ENCODE measurements around the gene GPC1. TPM values are rescaled to one million over a fixed set of nuclear protein-coding genes. Genes with fewer than 3 reads are reported as not detected.
A peak's percentile ranks its signal among the peaks of the same experiment; 100 is the strongest.

The GPC1 gene
- polyA plus RNA-seq, 1 donor from 2014 or later = 0.26 TPM

DNA sequence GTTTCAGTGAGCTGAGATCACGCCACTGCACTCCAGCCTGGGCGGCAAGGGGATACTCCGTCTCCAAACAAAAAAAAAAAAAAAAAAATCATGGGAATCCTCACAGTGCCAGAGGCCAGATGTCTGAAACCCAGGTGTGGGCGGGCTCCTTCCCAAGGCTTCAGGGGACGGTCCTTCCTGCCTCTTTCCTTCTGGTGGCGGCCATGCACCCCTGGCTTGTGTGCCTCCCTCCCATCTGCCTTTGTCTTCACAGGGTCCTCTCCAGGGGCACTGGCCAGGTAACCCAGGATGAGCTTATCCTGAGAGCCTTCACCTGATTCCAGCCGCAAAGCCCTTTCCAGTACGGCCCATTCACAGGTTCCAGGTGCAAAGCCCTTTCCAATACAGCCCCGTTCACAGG is 40.9 kb upstream of the GPC1 start:
- no peak overlapping the region for H3K27ac Mint-ChIP-seq
- H3K4me3 Mint-ChIP-seq = no peak overlapping the region
- no peaks in the 10 kb centered on the region for H3K9me3 Mint-ChIP-seq
- H3K4me1 Mint-ChIP-seq = no peaks in the 10 kb centered on the region
- no peaks in the 10 kb centered on the region for H3K36me3 Mint-ChIP-seq
- H3K27me3 Mint-ChIP-seq = peaks cover 1% of the 10 kb centered on the region

DNA sequence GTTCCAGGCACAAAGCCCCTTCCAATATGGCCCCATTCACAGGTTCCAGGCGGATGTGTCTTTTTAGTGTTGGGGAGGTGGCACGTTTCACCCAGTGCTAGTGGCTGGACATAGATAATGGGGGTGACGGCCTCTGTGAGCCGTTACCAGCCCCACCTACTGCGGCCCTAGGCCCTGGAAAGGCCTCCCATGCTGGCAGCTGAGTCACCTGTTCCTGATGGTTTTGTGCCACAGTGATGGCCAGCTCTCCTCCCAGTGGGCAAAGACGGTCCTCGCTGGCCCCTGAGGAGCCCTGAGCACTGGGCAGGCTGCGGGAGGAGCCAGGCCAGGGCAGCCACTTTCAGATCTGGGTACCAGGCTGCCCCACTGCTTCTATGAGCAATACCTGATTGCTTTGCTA is 40.0 kb upstream of the GPC1 start:
- Mint-ChIP-seq H3K4me1 (no peaks in the 10 kb centered on the region), H3K27ac (no peak overlapping the region), H3K36me3 (no peaks in the 10 kb centered on the region), H3K4me3 (no peak overlapping the region), H3K9me3 (no peaks in the 10 kb centered on the region), H3K27me3 (peaks cover 4% of the 10 kb centered on the region)

DNA sequence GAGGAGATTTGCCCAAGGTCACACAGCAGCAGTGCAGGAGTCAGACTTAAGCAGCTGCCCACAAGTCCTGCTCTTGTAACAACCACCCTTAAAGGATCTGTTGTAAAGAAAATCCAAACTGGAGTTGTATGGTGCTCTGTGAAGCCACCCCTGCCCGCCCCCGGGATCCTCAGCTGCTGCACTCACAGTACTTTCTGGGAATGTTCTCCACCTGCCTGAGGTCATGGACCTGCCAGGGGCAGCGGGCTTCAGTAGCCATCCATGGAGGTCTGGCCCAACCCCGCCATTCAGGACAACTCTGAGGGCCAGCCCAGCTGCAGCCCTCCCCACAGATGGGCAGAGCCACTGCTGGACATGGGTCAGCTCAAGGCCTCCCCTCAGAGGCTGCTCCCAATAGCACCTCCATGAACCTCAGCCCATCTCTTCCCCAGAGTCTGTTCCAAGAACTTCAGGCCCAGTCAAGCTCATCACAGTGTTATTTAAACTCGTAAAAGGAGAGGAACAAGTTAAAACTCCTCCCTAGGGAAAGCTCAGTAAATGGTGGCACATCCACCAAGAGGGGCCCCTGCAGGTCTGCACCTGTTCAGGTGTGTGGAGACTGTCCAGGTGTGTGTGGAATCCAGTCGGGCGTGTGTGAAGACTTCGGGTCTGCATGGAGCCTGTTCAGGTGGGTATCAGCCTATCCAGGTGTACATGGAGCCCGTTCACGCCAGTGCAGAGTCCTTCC is 39.4 kb upstream of the GPC1 start:
- Mint-ChIP-seq H3K27ac (no peak overlapping the region), H3K36me3 (no peaks in the 10 kb centered on the region), H3K4me3 (no peak overlapping the region), H3K4me1 (no peaks in the 10 kb centered on the region), H3K27me3 (peaks cover 4% of the 10 kb centered on the region), H3K9me3 (no peaks in the 10 kb centered on the region)

DNA sequence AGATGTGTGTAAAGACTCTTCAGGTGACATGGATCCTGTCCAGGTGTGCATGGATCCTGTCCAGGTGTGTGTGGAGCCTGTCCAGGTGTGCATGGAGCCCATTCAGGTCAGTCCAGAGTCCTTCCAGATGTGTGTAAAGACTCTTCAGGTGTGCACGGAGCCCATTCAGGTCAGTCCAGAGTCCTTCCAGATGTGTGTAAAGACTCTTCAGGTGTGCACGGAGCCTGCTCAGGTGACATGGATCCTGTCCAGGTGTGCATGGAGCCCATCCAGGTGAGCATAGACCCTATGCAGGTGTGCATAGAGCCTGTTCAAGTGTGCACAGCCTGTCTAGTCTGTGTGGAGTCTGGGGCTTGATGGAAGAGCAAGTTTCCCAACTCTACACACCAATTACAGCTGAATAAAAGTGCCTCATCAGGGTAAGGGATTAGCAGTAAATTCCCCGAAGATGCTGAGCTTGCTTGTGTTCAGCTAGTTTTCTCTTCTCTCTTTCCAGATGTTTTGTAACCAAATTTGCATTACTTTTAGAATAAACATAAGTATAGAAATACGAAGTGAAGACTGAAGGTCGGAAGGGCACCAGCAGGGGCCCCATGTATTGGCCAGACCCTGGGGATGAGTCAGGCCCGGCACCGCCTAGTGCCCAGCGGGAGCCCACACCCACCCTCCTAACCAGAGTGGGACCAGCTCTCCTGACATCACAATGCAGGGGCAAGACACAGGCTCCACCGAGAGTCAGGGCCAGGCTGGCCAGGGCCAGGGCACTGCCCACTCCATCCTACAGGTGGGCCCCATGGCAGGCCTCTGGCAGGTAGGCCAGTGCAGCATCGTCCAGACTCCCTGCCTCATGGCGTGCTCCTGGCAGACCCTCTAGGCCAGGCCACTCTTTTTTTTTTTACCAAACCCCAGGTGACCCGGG is 38.6 kb upstream of the GPC1 start:
- Mint-ChIP-seq H3K4me1 (no peaks in the 10 kb centered on the region), H3K27me3 (peaks cover 4% of the 10 kb centered on the region), H3K9me3 (no peaks in the 10 kb centered on the region), H3K4me3 (no peak overlapping the region), H3K36me3 (no peaks in the 10 kb centered on the region), H3K27ac (no peak overlapping the region)

DNA sequence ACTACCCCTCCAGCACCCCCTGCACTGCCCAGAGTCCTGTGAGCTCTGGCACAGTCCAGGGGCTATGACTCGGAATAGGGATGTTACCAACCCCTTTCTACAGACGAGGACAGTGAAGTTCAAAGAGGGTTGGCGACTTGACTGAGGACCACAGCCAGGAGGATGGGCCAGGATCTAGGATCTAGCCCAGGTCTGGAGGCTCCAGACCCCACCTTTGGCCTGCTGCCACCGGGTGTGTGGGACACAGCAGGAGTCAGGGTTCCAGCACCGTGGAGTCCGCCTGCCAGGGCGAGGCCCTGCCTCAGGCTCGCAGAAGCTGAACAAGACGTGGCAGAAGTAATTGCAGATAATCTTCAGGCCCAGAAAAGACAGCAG is 37.9 kb upstream of the GPC1 start:
- no peaks in the 10 kb centered on the region for H3K4me1 Mint-ChIP-seq
- H3K4me3 Mint-ChIP-seq = no peak overlapping the region
- H3K27me3 Mint-ChIP-seq = peaks cover 7% of the 10 kb centered on the region
- H3K27ac Mint-ChIP-seq = no peak overlapping the region
- H3K9me3 Mint-ChIP-seq = no peaks in the 10 kb centered on the region
- H3K36me3 Mint-ChIP-seq = no peaks in the 10 kb centered on the region

DNA sequence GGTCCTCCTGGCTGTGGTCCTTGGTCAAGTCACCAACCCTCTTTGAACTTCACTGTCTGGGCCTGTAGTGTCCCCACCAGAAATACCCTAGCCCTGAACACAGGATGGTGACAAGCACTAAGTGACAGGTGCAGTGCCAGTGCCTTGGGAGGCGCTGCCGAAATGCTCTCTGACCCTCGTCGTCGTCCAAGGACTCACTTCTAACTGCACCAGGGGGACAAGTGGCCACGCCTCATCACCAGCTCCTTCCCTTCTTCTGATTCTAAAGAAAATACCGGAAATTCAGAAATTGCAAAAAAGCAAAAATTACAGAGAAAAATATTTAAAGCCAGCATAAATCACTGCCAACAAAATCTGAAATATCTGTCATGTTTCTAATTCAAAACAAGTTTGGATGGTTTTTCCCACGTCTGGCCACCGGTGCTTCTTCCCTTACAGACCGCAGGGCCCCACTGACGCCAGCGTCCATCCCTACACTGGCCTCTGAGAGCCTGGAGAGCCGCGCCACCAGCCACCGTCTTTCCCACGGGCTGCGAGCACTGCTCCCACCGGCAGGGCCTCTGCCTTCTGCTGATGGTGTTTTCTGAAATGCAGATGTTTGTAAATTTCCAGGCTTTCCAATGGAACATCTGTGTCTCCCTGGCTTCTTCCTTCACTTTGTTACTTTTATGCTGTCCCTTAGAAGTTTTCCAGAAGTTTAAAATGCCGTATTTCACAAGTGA is 37.4 kb upstream of the GPC1 start:
- no peaks in the 10 kb centered on the region for H3K4me1 Mint-ChIP-seq
- peaks cover 7% of the 10 kb centered on the region for H3K27me3 Mint-ChIP-seq
- no peaks in the 10 kb centered on the region for H3K36me3 Mint-ChIP-seq
- no peak overlapping the region for H3K27ac Mint-ChIP-seq
- H3K9me3 Mint-ChIP-seq = no peaks in the 10 kb centered on the region
- H3K4me3 Mint-ChIP-seq = no peak overlapping the region

DNA sequence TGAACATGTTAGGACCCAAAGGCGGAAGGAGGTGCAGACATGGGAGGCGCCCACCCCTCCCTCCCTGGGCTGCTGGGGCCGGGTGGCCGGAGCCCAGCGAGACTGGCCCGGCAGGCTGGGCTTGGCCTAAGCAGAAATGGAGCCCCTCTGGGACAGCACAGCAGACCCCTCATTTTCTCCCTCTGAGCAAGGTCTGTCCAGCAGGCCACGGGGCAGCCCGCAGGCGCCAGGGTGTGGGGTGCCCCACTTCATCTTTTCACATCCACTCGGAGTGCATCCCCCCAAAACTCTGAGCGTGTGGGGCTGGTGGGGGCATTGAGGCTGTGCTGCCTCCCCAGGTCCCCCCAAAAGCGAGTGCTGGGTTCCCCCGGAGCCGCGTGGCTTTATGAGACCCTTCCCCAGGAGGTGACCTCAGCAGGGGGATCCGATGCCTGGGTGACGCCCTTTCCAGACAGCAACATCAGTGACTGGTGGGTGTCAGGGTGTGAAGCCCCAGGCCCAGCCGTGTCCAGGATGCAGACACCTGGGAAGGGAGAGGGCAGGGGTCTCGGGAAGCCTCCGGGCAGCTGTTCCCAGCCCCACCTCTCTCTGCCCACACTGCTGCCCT is 36.7 kb upstream of the GPC1 start:
- Mint-ChIP-seq H3K9me3 (no peaks in the 10 kb centered on the region), H3K27me3 (peaks cover 8% of the 10 kb centered on the region), H3K27ac (no peak overlapping the region), H3K4me1 (peaks cover 0 to 1% (median 0%) of the 10 kb centered on the region in 3 donors), H3K36me3 (no peaks in the 10 kb centered on the region), H3K4me3 (no peak overlapping the region)

DNA sequence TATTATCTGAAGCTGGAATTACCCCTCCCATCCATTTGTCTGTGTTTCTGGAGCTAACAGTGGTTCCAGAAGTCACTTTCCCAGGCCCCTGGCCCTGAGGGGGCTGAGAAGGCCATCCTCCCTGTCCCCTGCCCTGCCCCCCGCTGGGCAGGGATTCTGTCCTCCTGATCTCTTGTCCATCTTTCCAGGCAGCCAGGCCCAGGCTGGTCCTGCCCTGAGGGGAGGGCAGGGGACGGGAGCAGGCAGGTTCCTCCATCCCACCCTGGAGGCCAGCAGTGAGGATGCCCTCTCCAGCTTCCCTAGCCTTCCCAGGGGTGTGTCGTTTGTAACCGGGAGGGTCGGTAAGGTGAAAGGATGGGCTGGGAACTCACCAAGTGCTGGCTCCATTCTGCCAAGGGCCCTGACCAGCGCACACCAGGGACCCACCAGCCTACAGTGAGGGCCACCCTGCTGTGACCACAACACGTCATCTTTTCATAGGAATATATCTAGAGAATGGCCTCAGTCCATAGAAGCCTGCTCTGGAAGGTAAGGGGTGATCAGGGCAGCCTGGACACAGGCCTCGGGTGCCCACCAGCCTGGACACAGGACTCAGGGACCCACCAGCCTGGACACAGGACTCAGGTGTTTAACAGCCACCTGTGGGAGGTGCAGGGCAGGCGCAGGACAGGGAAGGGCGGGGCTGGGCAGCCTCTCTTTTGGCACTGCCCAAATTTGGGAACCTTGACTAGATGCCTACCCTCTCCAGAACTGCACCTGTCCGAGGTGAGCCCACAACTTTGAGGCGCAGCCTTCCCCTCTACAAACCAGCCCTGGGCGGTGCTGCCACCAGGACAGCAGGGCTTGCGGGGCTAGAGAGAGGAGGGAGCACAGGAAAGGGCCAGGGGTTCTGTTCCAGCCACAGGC is 35.8 kb upstream of the GPC1 start:
- Mint-ChIP-seq H3K27me3 (peaks cover 7% of the 10 kb centered on the region), H3K4me1 (peaks cover 0 to 1% (median 0%) of the 10 kb centered on the region in 3 donors), H3K27ac (no peak overlapping the region), H3K36me3 (no peaks in the 10 kb centered on the region), H3K9me3 (no peaks in the 10 kb centered on the region), H3K4me3 (no peak overlapping the region)

DNA sequence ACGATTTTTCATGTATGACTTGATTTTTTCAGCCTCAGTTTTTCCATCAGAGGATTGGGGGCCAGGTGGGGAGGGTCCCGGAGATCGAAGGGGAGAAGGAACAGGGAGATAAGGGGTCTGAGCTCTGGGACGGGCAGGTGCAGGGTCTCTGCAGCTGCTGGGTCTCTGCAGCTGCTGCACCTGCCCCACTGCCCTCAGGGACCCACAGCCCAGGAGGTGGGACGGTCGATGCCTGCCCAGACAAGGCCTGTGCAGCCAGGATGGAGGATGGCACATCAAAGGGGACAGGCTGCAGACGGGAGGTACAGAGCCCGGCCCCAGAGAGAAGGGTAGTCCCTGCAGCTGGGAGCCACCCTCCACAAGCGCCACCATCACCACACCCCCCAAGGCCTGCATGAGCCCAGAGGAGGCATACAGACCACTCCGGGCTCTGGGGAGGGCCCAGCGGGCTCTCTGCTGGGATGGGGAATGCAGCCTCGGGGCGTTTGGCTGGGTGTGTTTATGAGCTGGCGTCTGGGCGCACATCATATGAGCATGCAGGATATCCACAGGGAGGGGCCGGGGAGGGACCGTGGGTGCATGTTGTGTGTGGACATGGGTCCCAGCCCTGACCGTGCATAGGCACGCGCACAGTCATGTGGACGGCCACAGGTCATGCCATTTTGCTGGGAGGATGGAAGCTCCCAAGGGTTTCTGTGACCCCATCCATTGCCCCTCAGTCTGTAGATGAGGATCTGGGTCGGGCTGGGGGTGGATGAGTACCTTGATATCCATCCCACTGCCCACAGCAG is 34.9 kb upstream of the GPC1 start:
- no peaks in the 10 kb centered on the region for H3K9me3 Mint-ChIP-seq
- H3K27ac Mint-ChIP-seq = no peak overlapping the region
- no peaks in the 10 kb centered on the region for H3K36me3 Mint-ChIP-seq
- H3K4me3 Mint-ChIP-seq = no peak overlapping the region
- H3K4me1 Mint-ChIP-seq = peaks cover 0 to 1% (median 0%) of the 10 kb centered on the region in 3 donors
- H3K27me3 Mint-ChIP-seq = peaks cover 10% of the 10 kb centered on the region

DNA sequence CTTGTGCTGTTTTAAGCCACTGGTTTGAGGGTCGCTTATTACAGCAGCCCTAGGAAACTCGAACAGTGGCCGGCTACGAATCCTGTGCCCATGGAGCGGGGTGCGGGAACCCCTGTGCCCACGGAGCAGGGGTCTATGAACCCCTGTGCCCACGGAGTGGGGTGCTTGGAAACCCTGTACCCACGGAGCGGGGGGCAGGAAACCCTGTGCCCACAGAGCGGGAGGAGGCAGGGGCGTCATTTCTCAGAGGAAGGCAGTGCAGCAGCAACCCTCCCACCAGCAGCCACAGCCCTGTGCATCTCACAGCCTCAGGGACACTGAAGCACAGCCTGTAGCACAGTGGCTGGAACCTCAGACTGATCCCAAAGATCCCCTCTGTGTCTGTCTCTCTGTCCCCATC is 34.2 kb upstream of the GPC1 start:
- no peaks in the 10 kb centered on the region for H3K9me3 Mint-ChIP-seq
- no peak overlapping the region for H3K4me3 Mint-ChIP-seq
- no peak overlapping the region for H3K27ac Mint-ChIP-seq

DNA sequence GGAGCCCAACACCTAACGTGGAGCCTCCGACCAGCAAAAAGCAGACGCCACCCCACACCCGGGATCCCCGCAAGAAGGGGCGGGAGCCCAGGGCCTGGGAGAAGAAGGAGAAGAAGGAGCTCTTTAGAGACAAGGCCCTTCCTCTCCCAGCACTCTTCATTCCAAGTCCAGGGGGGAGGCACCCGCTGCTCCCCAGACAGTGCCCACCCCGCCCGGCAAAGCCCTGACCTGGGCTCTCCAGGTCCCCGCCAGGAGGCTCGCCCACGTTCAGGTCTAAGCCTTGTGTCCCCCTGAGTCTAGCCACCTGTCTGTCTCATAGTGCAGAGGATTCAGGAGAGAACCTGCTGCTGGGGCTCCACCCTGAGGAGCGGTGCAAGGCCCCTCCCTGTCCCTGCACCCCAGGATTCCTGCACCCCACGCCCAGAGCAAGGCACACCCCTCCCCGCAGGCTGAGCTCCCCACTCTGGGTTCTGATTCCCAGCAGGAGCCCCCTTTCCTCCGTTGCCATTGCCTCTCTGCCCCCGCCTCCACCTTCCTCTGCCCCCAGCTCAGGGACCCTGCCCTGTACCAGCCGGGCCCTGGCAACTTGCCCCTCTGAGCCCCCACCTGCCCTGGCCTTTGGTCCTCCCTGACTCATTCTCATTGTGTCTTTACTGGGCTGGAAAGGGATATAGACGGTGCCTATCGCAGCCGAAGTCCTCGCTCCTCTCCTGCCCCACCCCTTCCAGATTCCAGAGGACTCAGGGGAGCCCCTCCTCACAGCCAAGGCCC is 33.5 kb upstream of the GPC1 start:
- Mint-ChIP-seq H3K36me3 (no peaks in the 10 kb centered on the region), H3K4me3 (no peak overlapping the region)

More for the DNA sequence above, 34.2 kb upstream of the GPC1 start:
- no peaks in the 10 kb centered on the region for H3K36me3 Mint-ChIP-seq
- H3K27me3 Mint-ChIP-seq = peaks cover 10% of the 10 kb centered on the region
- H3K4me1 Mint-ChIP-seq = peaks cover 0 to 1% (median 0%) of the 10 kb centered on the region in 3 donors

DNA sequence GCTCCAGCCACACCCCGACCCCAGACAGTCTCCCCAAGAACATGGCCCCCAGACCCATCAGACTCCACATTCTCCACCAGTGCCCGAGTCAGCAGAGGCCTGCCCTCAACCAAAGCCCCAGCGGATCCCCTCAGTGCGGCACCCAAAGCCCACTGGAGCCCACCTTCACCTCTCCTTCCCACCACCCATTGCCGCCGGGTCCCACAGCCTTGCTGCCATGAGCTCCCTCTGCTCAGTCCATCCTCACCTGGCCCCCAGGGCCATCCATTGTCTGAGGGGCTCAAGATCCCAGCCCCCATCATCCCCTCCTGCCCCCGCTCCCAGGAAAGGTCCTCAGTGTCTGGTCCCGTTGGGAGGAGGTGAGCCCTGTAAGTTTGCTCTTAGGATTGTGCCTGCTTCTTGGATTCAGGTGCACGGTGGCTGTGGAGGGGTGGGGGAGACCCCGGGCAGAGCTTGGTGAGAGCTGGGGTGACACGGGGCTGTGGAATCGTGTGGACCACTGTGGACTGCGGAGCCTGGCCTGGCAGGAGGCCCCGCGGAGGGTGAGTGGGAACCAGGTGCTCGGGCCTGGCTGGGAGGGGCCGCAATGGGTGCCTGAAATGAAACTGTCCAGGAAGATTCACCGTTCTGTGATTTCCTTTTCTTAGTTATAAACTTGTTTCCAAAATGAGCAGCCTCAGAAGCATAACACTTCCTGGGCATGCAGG is 32.7 kb upstream of the GPC1 start:
- H3K27me3 Mint-ChIP-seq = peaks cover 10% of the 10 kb centered on the region
- no peak overlapping the region for H3K4me3 Mint-ChIP-seq
- no peaks in the 10 kb centered on the region for H3K9me3 Mint-ChIP-seq
- peaks cover 0 to 1% (median 0%) of the 10 kb centered on the region in 3 donors for H3K4me1 Mint-ChIP-seq
- H3K27ac Mint-ChIP-seq = peak overlapping the region in 1 of 3 donors; percentile 57
- H3K36me3 Mint-ChIP-seq = no peaks in the 10 kb centered on the region

More for the DNA sequence above, 33.5 kb upstream of the GPC1 start:
- H3K27me3 Mint-ChIP-seq = peaks cover 10% of the 10 kb centered on the region
- H3K9me3 Mint-ChIP-seq = no peaks in the 10 kb centered on the region
- no peak overlapping the region for H3K27ac Mint-ChIP-seq
- peaks cover 0 to 1% (median 0%) of the 10 kb centered on the region in 3 donors for H3K4me1 Mint-ChIP-seq
